WTC11 (cell line): Measurements from ENCODE around the gene AP5Z1. TPM values are rescaled to one million over a fixed set of nuclear protein-coding genes. Genes with fewer than 3 reads are reported as not detected.

ENCODE experiments used
- ATAC-seq: fragments of 200-7000 bp; cut with Tn5 transposase; 2 replicates; pipeline ENCODE4 v1.10.0; 2021; ENCODE audit warnings: mild to moderate bottlenecking, moderate library complexity
- CTCF ChIA-PET: fragments of 300-600 bp; sonication (Branson Sonifier 250); formaldehyde crosslinking; loops from one replicate; lab custom pipeline; 2021; ENCODE audit warnings: antibody characterized with exemption; lab: Charles Lee
- POLR2A ChIA-PET: fragments of 350-600 bp; sonication (Branson Sonifier 250); formaldehyde crosslinking; loops from one replicate; lab custom pipeline; 2021; ENCODE audit warnings: antibody characterized with exemption; lab: Charles Lee
- DNase-seq: peaks from one replicate; pipeline ENCODE4 v3.0.0; 2021; ENCODE audit warnings: low spot score
- H3K27ac Mint-ChIP-seq: 2 replicates; pipeline ENCODE4 v1.8.0; 2021; ENCODE audit warnings: mixed read lengths
- H3K27me3 Mint-ChIP-seq: 2 replicates; pipeline ENCODE4 v1.8.0; 2021; ENCODE audit warnings: low read depth, mild to moderate bottlenecking, moderate library complexity, mixed read lengths
- H3K36me3 Mint-ChIP-seq: 2 replicates; pipeline ENCODE4 v1.8.0; 2021; ENCODE audit warnings: mixed read lengths
- H3K4me1 Mint-ChIP-seq: 2 replicates; pipeline ENCODE4 v1.8.0; 2022; ENCODE audit warnings: mixed read lengths
- H3K4me3 Mint-ChIP-seq: 2 replicates; pipeline ENCODE4 v1.8.0; 2021; ENCODE audit warnings: mild to moderate bottlenecking, moderate library complexity, mixed read lengths
- H3K9me3 Mint-ChIP-seq: 2 replicates; pipeline ENCODE4 v1.8.0; 2021; ENCODE audit warnings: mixed read lengths
- ATF6 ChIP-seq: sonication (generic); formaldehyde crosslinking; IDR thresholded peaks from 2 replicates; pipeline ENCODE4 v1.8.1; 2023; ENCODE audit warnings: mild to moderate bottlenecking, missing genetic modification reagents
- CBFB ChIP-seq: sonication (generic); formaldehyde crosslinking; IDR thresholded peaks from 2 replicates; pipeline ENCODE4 v1.8.1; 2022; ENCODE audit warnings: mild to moderate bottlenecking, low read depth, missing genetic modification reagents
- CREM ChIP-seq: sonication (generic); formaldehyde crosslinking; IDR thresholded peaks from 2 replicates; pipeline ENCODE4 v1.8.1; 2022; ENCODE audit warnings: mild to moderate bottlenecking, missing genetic modification reagents, moderate library complexity
- E2F1 ChIP-seq: sonication (generic); formaldehyde crosslinking; IDR thresholded peaks from 2 replicates; pipeline ENCODE4 v1.8.0; 2022; ENCODE audit warnings: mild to moderate bottlenecking, missing genetic modification reagents
- EMX1 ChIP-seq: fragments of 250-450 bp; sonication (Bioruptor Pico); IDR thresholded peaks from 2 replicates; pipeline ENCODE4 v1.8.0; 2021; ENCODE audit warnings: mild to moderate bottlenecking
- ETV6 ChIP-seq: sonication (generic); formaldehyde crosslinking; IDR thresholded peaks from 2 replicates; pipeline ENCODE4 v1.8.1; 2022; ENCODE audit warnings: mild to moderate bottlenecking, missing genetic modification reagents
- FOXJ3 ChIP-seq: sonication (generic); formaldehyde crosslinking; IDR thresholded peaks from 2 replicates; pipeline ENCODE4 v1.9.0; 2021; ENCODE audit warnings: missing genetic modification reagents, mild to moderate bottlenecking, borderline replicate concordance
- HMGA2 ChIP-seq: fragments of 250-450 bp; sonication (Bioruptor Pico); IDR thresholded peaks from 2 replicates; pipeline ENCODE4 v1.4.0; 2021; ENCODE audit warnings: mild to moderate bottlenecking, moderate library complexity
- HMGXB4 ChIP-seq: sonication (generic); formaldehyde crosslinking; IDR thresholded peaks from 2 replicates; pipeline ENCODE4 v1.8.1; 2023; ENCODE audit warnings: mild to moderate bottlenecking, moderate library complexity, missing genetic modification reagents
- JUN ChIP-seq: sonication (generic); formaldehyde crosslinking; IDR thresholded peaks from 2 replicates; pipeline ENCODE4 v1.8.0; 2023; ENCODE audit warnings: mild to moderate bottlenecking, missing genetic modification reagents
- NFYB ChIP-seq: sonication (generic); formaldehyde crosslinking; conservative IDR thresholded peaks from 2 replicates; pipeline ENCODE4 v1.8.0; 2022; ENCODE audit warnings: low read depth, missing genetic modification reagents
- PRDM15 ChIP-seq: sonication (generic); formaldehyde crosslinking; IDR thresholded peaks from 2 replicates; pipeline ENCODE4 v1.8.0; 2022; ENCODE audit warnings: missing genetic modification reagents
- RELA ChIP-seq: sonication (generic); formaldehyde crosslinking; IDR thresholded peaks from 2 replicates; pipeline ENCODE4 v1.8.1; 2022; ENCODE audit warnings: missing genetic modification reagents, mild to moderate bottlenecking, borderline replicate concordance
- SP1 ChIP-seq: sonication (generic); formaldehyde crosslinking; conservative IDR thresholded peaks from 2 replicates; pipeline ENCODE4 v1.8.1; 2022; ENCODE audit warnings: missing genetic modification reagents
- TEAD4 ChIP-seq: sonication (generic); formaldehyde crosslinking; IDR thresholded peaks from 2 replicates; pipeline ENCODE4 v1.8.0; 2022; ENCODE audit warnings: mild to moderate bottlenecking, missing genetic modification reagents
- ZBTB43 ChIP-seq: sonication (generic); formaldehyde crosslinking; IDR thresholded peaks from 2 replicates; pipeline ENCODE4 v1.8.1; 2023; ENCODE audit warnings: mild to moderate bottlenecking, missing genetic modification reagents
- ZNF138 ChIP-seq: sonication (generic); formaldehyde crosslinking; conservative IDR thresholded peaks from 2 replicates; pipeline ENCODE4 v1.8.1; 2022; ENCODE audit warnings: mild to moderate bottlenecking, moderate library complexity, missing genetic modification reagents
- ZNF317 ChIP-seq: sonication (generic); formaldehyde crosslinking; IDR thresholded peaks from 2 replicates; pipeline ENCODE4 v1.8.1; 2023; ENCODE audit warnings: low read depth, mild to moderate bottlenecking, moderate library complexity, missing genetic modification reagents, borderline replicate concordance
- total RNA-seq: library from RNA; stranded (reverse); gene quantifications from 3 replicates; pipeline ENCODE4 v1.2.3, GENCODE V29; 2021
- TF ChIP-seq, protein P1 (sequence below): fragments of 250-450 bp; sonication (Bioruptor Pico); conservative IDR thresholded peaks from 2 replicates; pipeline ENCODE4 v1.9.0; 2021; ENCODE audit warnings: mild to moderate bottlenecking

Gene AP5Z1
- total RNA-seq, 1 experiment from 2014 or later = 29.4 TPM

GRCh38 chr7:4775250-4775847 lies at the start of gene AP5Z1 (continued):
- TF ChIP-seq HMGXB4 (CRISPR knock-in tag) = peak; percentile 59; the same call in 1 of the 2 replicates
- TF ChIP-seq SP1 (CRISPR knock-in tag) = peak; percentile 78
- no peak for TF ChIP-seq E2F1 (CRISPR knock-in tag)
- TF ChIP-seq RELA = 0 out of 2 replicates have a peak, but pooled peaks have one; percentile 29
- TF ChIP-seq CREM = peak; percentile 84; the same call in 1 of the 2 replicates
- no peak for TF ChIP-seq ATF6 (CRISPR knock-in tag)
- TF ChIP-seq NFYB (CRISPR knock-in tag) = peak; percentile 82

GRCh38 chr7:4725850-4726450 lies 49.5 kb upstream of the AP5Z1 start:
- TF ChIP-seq ZNF138 (CRISPR knock-in tag) = no peak
- no peak for TF ChIP-seq JUN (CRISPR knock-in tag)
- no peak for TF ChIP-seq ZNF317
- TF ChIP-seq, protein P1, sequence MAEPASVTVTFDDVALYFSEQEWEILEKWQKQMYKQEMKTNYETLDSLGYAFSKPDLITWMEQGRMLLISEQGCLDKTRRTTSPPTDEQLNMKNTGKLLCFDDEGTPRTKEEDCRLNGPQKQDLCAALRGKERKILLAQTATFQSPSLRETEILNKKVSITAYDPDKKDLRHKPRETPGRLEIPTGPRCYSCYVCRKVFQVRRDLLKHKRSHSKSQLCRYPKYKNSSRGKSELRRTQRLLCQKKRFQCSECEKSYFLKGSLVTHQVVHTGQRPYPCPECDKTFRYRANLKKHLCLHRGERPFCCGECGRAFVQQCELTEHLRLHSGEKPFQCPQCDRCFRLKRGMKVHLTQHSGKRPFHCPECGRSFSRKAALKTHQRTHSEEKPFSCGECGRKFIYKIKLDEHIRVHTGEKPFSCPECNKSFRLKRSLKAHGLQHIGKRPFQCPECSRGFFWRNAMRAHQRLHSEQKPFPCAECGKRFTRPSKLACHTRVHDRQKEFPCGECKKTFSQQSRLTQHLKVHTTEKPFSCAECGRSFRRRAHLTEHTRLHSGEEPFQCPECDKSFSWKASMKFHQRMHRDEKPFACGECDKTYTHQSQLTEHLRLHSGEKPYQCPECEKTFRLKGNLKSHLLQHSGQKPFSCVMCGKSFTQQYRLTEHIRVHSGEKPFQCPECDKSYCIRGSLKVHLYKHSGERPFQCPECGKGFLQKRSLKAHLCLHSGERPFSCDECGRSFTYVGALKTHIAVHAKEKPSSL (CRISPR knock-in tag) = no peak
- TF ChIP-seq EMX1 = no peak
- TF ChIP-seq FOXJ3 (CRISPR knock-in tag) = no peak
- no peak for TF ChIP-seq HMGA2 (CRISPR knock-in tag)
- H3K9me3 Mint-ChIP-seq = no peaks in the 10 kb centered on the region
- ChIA-PET CTCF (interaction anchor here (2.0 kb wide), 1 partner anchor 66 kb away, joined by 5 read pairs; no protein-coding TSS in a partner anchor), POLR2A (no interaction called here)
- ATAC-seq (no peak), DNase-seq (no peak)
- H3K27ac Mint-ChIP-seq = peak overlapping the region; percentile 41; the same call in 1 of the 2 replicates
- H3K36me3 Mint-ChIP-seq = no peaks in the 10 kb centered on the region
- no peaks in the 10 kb centered on the region for H3K27me3 Mint-ChIP-seq
- peaks cover 5% of the 10 kb centered on the region for H3K4me1 Mint-ChIP-seq
- no peak overlapping the region for H3K4me3 Mint-ChIP-seq

DNA sequence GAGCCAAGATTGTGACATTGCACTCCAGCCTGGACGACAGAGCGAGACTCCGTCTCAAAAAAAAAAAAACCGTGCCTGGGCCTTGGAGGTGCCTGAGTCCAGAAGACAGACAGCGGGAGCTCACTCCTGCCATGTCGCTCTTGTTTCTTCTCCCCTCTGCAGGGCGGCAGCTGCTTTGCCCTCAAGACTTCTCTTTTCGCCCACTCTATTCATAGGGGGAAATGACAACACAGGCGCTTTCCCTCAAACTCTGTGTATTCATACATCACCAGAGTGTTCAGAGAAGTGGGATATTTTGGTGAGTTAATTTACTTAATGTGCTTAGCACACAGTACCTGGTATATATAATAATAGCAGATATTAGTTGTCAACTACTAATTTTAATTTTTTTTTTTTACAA lies 48.9 kb upstream of the AP5Z1 start:
- Mint-ChIP-seq H3K4me3 (no peak overlapping the region), H3K27me3 (no peaks in the 10 kb centered on the region), H3K36me3 (no peaks in the 10 kb centered on the region), H3K27ac (no peak overlapping the region), H3K4me1 (peaks cover 3% of the 10 kb centered on the region), H3K9me3 (no peaks in the 10 kb centered on the region)
- no peak for DNase-seq
- ChIA-PET POLR2A (no interaction called here), CTCF (interaction anchor here (2.0 kb wide), 1 partner anchor 66 kb away, joined by 5 read pairs; no protein-coding TSS in a partner anchor)
- ATAC-seq = no peak
- no peak for TF ChIP-seq TEAD4 (CRISPR knock-in tag)
- no peak for TF ChIP-seq PRDM15
- no peak for TF ChIP-seq ZBTB43 (CRISPR knock-in tag)
- no peak for TF ChIP-seq CBFB (CRISPR knock-in tag)
- no peak for TF ChIP-seq ETV6 (CRISPR knock-in tag)
